Measurements from ENCODE around the gene RAMP2.
A peak's percentile ranks its signal among the peaks of the same experiment; 100 is the strongest.
"Not testable (repeated sequence)": the region's sequence is repeated elsewhere in the genome, so short reads cannot be mapped to it uniquely, and the experiment has no call there.

RAMP2 gene

DNA sequence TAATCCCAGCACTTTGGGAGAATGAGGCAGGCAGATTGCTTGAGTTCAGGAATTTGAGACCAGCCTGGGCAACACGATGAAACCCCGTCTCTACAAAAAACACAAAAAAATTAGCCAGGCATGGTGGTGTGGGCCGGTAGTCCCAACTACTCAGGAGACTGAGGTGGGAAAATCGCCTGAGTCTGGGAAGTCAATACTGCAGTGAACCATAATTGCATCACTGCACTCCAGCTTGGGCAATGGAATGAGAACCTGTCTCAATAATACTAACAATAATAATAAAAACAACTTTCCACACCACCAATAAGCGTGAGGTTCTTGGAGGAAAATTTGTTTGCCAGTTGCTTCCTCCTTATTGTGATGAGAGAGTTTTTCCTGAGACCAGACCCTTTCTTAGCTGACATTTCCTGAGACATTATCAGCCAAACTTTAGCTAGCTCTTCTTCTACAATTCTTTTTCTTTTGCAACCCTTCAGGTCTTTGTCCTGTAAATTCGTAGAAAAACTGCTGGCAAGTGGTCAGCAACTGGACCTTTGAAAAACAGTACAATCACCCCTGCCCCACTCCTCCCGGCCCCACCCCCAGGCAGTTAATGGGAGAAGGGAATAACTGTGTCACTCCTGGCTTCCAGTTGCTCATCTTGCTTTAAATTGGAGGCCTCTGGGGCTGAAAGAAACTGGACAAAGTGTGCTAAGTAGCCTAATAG, 12.7 kb upstream of the RAMP2 start:
- no peaks in the 10 kb centered on the region for H3K36me3 ChIP-seq (ENCODE audit: control insufficient read depth, insufficient read depth, low read length)
- no peak overlapping the region for H3K4me3 ChIP-seq (ENCODE audit: low read depth, low read length)
- no peak overlapping the region for H3K9ac ChIP-seq (ENCODE audit: low read depth, low read length)
- peaks cover 9% of the 10 kb centered on the region for H3K4me1 ChIP-seq (ENCODE audit: control insufficient read depth, insufficient read depth, low read length)
- H3K9me3 ChIP-seq (ENCODE audit: control insufficient read depth, insufficient read depth, low read length): no peaks in the 10 kb centered on the region
- H3K27me3 ChIP-seq (ENCODE audit: control insufficient read depth, insufficient read depth, low read length): peaks cover 14% of the 10 kb centered on the region
- no peak overlapping the region for H3K27ac ChIP-seq (ENCODE audit: low read depth, low read length)

DNA sequence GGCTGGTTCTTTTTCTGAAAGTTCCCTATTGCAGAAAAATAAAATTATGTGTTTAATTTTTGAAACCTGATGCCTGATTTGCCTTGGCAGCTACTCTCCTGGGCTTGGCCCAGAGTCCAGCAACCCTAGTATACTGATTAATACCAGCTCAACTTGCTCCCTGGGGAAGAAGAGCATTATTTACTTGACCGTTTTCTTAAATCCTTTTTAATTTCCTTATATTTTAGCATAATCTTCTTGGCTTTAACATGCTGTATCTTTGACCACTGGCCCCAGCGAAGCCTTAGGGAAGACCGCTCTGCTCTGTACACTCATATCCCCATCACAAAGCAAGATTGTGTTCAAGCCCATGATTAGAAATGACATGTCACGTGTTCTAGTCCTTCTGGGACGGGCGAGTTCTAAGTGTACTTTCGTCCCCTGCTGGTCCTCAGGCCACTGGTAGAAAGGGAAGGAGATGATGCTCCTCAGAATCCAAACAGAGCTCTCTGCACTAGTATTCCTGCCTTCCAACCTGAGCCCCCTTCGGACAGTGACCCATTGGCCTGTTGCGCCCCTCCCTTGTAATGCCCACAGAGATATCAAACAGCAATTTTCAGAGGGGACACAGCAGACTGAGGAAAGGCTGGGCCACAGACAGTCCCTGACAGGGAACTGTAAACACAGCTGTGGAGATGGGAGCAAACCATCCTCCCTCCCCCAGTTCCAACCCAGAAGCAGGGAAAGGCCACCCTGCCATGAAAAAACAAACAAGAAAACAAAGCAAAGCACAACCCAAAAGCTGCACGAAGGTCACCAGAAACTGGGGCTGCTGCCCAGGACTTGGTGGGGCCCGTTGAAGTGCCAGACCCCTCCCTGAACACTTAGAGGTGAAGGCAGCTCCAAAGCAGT, 11.9 kb upstream of the RAMP2 start:
- H3K4me1 ChIP-seq (ENCODE audit: control insufficient read depth, insufficient read depth, low read length): peaks cover 2% of the 10 kb centered on the region; the same call in 1 of the 2 replicates
- no peak overlapping the region for H3K9ac ChIP-seq (ENCODE audit: low read depth, low read length)
- no peaks in the 10 kb centered on the region for H3K36me3 ChIP-seq (ENCODE audit: control insufficient read depth, insufficient read depth, low read length)
- H3K4me3 ChIP-seq (ENCODE audit: low read depth, low read length): no peak overlapping the region
- H3K27ac ChIP-seq (ENCODE audit: low read depth, low read length): no peak overlapping the region
- H3K9me3 ChIP-seq (ENCODE audit: control insufficient read depth, insufficient read depth, low read length): no peaks in the 10 kb centered on the region
- H3K27me3 ChIP-seq (ENCODE audit: control insufficient read depth, insufficient read depth, low read length): peaks cover 14% of the 10 kb centered on the region

DNA sequence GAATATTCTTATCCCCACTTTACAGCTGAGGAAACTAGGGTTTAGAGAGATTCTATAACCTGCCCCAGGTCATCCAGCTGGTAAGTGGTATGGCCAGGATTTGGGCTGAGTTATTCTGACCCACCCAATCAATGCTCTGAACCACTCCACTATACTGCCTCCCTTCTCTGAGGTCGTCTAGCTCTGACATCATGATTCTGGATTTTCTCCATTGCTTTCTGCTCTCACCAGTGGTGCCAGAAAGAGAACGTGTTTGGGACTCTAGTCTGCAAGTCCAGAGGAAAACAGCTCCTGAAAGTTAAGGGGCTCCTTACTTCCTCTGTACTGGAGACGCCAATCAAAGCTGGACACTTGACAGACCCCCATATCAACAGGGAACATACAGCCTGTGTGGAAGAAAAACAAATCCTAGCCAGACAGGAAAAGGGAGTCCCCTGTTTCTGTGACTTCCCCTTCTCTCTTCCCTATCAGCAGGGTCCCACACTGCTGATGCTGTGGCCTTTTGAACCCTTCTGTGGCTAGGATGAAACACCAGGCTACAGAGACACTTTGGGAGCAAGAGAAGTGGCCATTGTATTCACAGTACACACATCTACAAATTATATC, 10.2 kb upstream of the RAMP2 start:
- Histone ChIP-seq H3K4me1 (ENCODE audit: control insufficient read depth, insufficient read depth, low read length) (no peaks in the 10 kb centered on the region), H3K4me3 (ENCODE audit: low read depth, low read length) (no peak overlapping the region), H3K36me3 (ENCODE audit: control insufficient read depth, insufficient read depth, low read length) (no peaks in the 10 kb centered on the region), H3K27ac (ENCODE audit: low read depth, low read length) (no peak overlapping the region), H3K9me3 (ENCODE audit: control insufficient read depth, insufficient read depth, low read length) (no peaks in the 10 kb centered on the region), H3K27me3 (ENCODE audit: control insufficient read depth, insufficient read depth, low read length) (peaks cover 5% of the 10 kb centered on the region), H3K9ac (ENCODE audit: low read depth, low read length) (no peak overlapping the region)

DNA sequence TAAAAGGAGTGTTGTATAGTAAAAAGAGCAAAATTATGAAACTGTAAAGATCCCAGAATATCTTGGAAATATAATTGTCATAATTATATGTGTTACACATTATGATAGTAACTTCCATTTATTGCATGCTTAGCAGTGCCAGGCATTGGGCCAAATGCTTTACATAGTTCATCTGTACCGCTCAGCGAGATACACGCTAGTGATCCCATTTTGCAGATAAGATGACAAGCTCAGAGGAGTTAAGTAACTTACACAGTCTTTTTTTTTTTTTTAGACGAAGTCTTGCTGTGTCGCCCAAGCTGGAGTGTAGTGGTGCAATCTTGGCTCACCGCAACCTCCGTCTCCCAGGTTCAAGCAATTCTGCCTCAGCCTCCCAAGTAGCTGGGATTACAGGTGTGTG, 9.4 kb upstream of the RAMP2 start:
- Histone ChIP-seq H3K36me3 (ENCODE audit: control insufficient read depth, insufficient read depth, low read length) (no peaks in the 10 kb centered on the region), H3K4me1 (ENCODE audit: control insufficient read depth, insufficient read depth, low read length) (no peaks in the 10 kb centered on the region), H3K9ac (ENCODE audit: low read depth, low read length) (no peak overlapping the region), H3K27me3 (ENCODE audit: control insufficient read depth, insufficient read depth, low read length) (no peaks in the 10 kb centered on the region; the same call in 1 of the 2 replicates), H3K9me3 (ENCODE audit: control insufficient read depth, insufficient read depth, low read length) (no peaks in the 10 kb centered on the region), H3K27ac (ENCODE audit: low read depth, low read length) (no peak overlapping the region), H3K4me3 (ENCODE audit: low read depth, low read length) (no peak overlapping the region)

DNA sequence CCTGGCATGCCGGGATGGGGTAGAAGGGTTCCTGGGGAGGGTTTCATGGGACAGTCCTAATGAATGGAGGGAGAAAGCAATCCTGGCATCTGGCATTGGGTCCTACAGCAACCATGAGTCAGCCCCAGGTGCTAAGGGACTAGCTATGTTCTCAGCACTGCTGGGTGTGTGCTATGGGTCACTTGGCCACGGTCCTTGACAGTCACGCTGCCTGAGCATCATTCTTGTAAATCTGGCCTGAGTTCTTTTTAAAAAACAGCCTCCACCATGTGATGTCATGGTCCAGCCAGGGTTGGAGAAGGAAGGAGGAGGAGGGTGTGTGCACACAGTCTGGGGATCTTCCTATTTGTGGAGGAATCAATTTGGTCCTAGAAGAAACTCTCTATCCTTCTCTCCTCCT, 6.2 kb upstream of the RAMP2 start:
- no peaks in the 10 kb centered on the region for H3K4me1 ChIP-seq (ENCODE audit: control insufficient read depth, insufficient read depth, low read length)
- no peak overlapping the region for H3K27ac ChIP-seq (ENCODE audit: low read depth, low read length)
- H3K27me3 ChIP-seq (ENCODE audit: control insufficient read depth, insufficient read depth, low read length): peaks cover 4% of the 10 kb centered on the region
- no peak overlapping the region for H3K9ac ChIP-seq (ENCODE audit: low read depth, low read length)
- no peaks in the 10 kb centered on the region for H3K36me3 ChIP-seq (ENCODE audit: control insufficient read depth, insufficient read depth, low read length)
- H3K9me3 ChIP-seq (ENCODE audit: control insufficient read depth, insufficient read depth, low read length): no peaks in the 10 kb centered on the region
- no peak overlapping the region for H3K4me3 ChIP-seq (ENCODE audit: low read depth, low read length)

DNA sequence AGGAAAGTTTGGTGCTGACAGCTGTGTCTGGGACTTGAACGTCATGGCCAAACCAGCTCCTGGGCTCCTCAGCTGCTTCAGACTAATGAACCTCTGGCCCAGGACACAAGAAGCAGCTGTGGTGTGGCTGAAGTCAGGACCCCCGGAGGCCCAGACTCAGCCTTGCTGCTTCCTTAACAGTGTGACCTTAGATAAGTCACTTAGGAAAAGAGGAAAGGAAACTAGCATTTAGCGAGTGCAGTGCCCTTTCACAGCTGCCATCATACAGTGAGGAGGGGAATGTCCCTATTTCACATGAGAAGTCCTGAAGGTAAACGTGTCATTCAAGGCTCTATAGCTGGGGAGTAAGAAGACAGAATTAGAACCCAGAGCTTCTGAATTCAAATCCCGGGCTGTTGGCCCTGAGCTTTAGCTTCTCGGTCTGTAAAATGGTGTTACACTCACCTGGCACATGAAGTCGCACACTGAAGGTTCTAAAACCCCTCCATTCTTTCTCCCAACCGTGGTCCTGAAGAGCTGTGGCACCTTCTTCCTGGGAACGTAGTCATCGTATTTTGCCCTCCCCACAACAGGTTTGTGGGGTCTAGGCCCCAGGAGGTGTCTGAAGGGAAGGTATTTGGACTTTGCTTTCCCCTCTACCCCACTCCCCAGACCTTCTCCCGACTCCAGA, 910 bp upstream of the RAMP2 start:
- Histone ChIP-seq H3K4me3 (ENCODE audit: low read depth, low read length) (peak overlapping the region; percentile 70), H3K9me3 (ENCODE audit: control insufficient read depth, insufficient read depth, low read length) (no peaks in the 10 kb centered on the region), H3K36me3 (ENCODE audit: control insufficient read depth, insufficient read depth, low read length) (no peaks in the 10 kb centered on the region), H3K27me3 (ENCODE audit: control insufficient read depth, insufficient read depth, low read length) (peaks cover 30% of the 10 kb centered on the region), H3K4me1 (ENCODE audit: control insufficient read depth, insufficient read depth, low read length) (peaks cover 10% of the 10 kb centered on the region), H3K9ac (ENCODE audit: low read depth, low read length) (no peak overlapping the region), H3K27ac (ENCODE audit: low read depth, low read length) (no peak overlapping the region)

DNA sequence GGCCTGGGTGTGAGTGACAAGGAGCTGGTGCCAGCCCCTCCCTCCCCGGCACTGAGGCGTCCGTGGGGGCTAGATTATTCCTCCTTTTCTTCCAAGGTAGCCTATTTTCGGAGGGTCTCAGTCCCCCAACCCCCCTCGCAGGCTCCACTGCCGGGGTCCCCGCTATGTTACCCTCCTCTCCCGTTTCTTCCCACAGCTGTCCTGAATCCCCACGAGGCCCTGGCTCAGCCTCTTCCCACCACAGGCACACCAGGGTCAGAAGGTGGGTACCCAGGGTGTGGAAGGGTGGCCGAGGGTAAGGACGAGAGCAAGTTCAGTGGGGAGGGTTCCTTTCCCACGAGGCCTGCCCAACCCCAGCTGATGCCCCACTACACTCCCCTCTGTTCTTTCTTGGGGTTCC, 611 bp downstream of the RAMP2 start:
- peaks cover 30% of the 10 kb centered on the region for H3K27me3 ChIP-seq (ENCODE audit: control insufficient read depth, insufficient read depth, low read length)

DNA sequence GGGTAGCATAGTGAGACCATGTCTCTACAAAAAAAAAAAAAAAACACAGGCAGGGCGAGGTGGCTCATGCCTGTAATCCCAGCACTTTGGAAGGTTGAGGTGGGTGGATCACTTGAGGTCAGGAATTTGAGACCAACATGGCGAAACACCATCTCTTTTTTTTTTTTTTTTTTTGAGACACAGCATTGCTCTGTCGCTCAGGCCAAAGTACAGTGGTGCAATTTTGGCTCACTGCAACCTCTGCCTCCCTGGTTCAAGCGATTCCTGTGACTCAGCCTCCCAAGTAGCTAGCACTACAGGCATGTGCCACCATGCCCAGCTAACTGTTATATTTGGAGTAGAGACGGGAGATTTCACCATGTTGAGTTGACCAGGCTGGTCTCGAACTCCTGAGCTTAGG, 5.1 kb downstream of the RAMP2 start:
- Histone ChIP-seq H3K4me1 (ENCODE audit: control insufficient read depth, insufficient read depth, low read length) (peaks cover 6% of the 10 kb centered on the region), H3K27ac (ENCODE audit: low read depth, low read length) (no peak overlapping the region), H3K4me3 (ENCODE audit: low read depth, low read length) (no peak overlapping the region), H3K9me3 (ENCODE audit: control insufficient read depth, insufficient read depth, low read length) (no peaks in the 10 kb centered on the region), H3K27me3 (ENCODE audit: control insufficient read depth, insufficient read depth, low read length) (peaks cover 14% of the 10 kb centered on the region), H3K9ac (ENCODE audit: low read depth, low read length) (no peak overlapping the region), H3K36me3 (ENCODE audit: control insufficient read depth, insufficient read depth, low read length) (no peaks in the 10 kb centered on the region)

More for the DNA sequence above, 611 bp downstream of the RAMP2 start:
- no peak overlapping the region for H3K27ac ChIP-seq (ENCODE audit: low read depth, low read length)
- H3K4me1 ChIP-seq (ENCODE audit: control insufficient read depth, insufficient read depth, low read length): peaks cover 10% of the 10 kb centered on the region
- no peak overlapping the region for H3K9ac ChIP-seq (ENCODE audit: low read depth, low read length)
- H3K4me3 ChIP-seq (ENCODE audit: low read depth, low read length): peak overlapping the region; percentile 70; the same call in 1 of the 2 replicates
- H3K36me3 ChIP-seq (ENCODE audit: control insufficient read depth, insufficient read depth, low read length): no peaks in the 10 kb centered on the region
- no peaks in the 10 kb centered on the region for H3K9me3 ChIP-seq (ENCODE audit: control insufficient read depth, insufficient read depth, low read length)

DNA sequence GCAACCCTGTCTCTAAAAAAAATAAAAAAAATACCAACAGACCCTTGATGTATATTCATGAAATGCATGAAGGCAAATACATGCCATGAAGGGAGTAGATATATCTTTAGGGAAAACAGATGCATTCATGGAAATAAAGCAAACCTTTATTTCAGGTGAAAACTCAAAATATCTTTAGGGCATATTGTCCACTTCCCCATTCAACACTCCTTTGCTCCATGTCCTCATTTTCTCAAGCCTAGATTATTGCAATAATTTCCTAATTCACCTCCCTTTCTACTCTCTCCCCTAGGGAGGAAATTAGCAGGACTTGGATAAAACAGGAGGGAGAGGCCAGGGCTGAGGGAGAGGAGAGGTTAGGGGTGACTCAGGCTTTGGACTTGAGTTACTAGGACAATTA, 6.5 kb downstream of the RAMP2 start:
- Histone ChIP-seq H3K36me3 (ENCODE audit: control insufficient read depth, insufficient read depth, low read length) (no peaks in the 10 kb centered on the region), H3K9ac (ENCODE audit: low read depth, low read length) (no peak overlapping the region), H3K27ac (ENCODE audit: low read depth, low read length) (no peak overlapping the region), H3K9me3 (ENCODE audit: control insufficient read depth, insufficient read depth, low read length) (no peaks in the 10 kb centered on the region), H3K4me1 (ENCODE audit: control insufficient read depth, insufficient read depth, low read length) (peaks cover 6% of the 10 kb centered on the region), H3K4me3 (ENCODE audit: low read depth, low read length) (no peak overlapping the region), H3K27me3 (ENCODE audit: control insufficient read depth, insufficient read depth, low read length) (peaks cover under 1% of the 10 kb centered on the region; the same call in 1 of the 2 replicates)

DNA sequence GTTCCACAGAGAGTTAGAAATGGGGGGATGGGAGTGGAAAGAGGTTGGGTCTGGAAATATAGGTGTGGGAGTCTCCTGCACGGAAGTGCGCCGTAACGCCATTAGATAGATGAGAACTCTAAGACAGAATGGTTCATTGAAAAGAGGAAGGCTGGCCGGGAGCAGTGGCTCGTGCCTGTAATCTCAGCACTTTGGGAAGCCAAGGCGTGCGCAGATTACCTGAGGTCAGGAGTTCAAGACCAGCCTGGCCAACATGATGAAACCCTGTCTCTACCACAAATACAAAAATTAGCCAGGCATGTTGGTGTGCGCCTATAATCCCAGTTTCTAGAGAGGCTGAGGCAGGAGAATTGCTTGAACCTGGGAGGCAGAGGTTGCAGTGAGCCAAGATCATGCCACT, 7.0 kb downstream of the RAMP2 start:
- H3K4me3 ChIP-seq (ENCODE audit: low read depth, low read length); H3K9ac ChIP-seq (ENCODE audit: low read depth, low read length); H3K27ac ChIP-seq (ENCODE audit: low read depth, low read length); H3K9me3 ChIP-seq (ENCODE audit: control insufficient read depth, insufficient read depth, low read length); H3K4me1 ChIP-seq (ENCODE audit: control insufficient read depth, insufficient read depth, low read length); H3K36me3 ChIP-seq (ENCODE audit: control insufficient read depth, insufficient read depth, low read length); H3K27me3 ChIP-seq (ENCODE audit: control insufficient read depth, insufficient read depth, low read length): not testable (repeated sequence)

All from HUES48 (cell line).